ENCODE results near the gene MUTYH.
"Not testable (repeated sequence)": the region's sequence is repeated elsewhere in the genome, so short reads cannot be mapped to it uniquely, and the experiment has no call there.

MUTYH gene

GRCh38 chr1:45302505-45303150 lies 37.6 kb downstream of the MUTYH start:
- Histone ChIP-seq H3K36me3 (ENCODE audit: insufficient read depth, low read length) (no peaks in the 10 kb centered on the region), H3K27me3 (ENCODE audit: insufficient read depth, low read length) (no peaks in the 10 kb centered on the region), H2AFZ (ENCODE audit: low read depth, low read length) (no peak overlapping the region), H3K9me3 (ENCODE audit: low read length) (no peaks in the 10 kb centered on the region), H3K4me1 (ENCODE audit: insufficient read depth, low read length) (peaks cover 20% of the 10 kb centered on the region), H3K4me3 (ENCODE audit: low read length) (peak overlapping the region; percentile 82)

- H3K27me3 ChIP-seq (ENCODE audit: insufficient read depth, low read length) = no peaks in the 10 kb centered on the region
- H3K9me3 ChIP-seq (ENCODE audit: low read length) = no peaks in the 10 kb centered on the region
- peaks cover 17% of the 10 kb centered on the region for H3K4me1 ChIP-seq (ENCODE audit: insufficient read depth, low read length)
- H3K36me3 ChIP-seq (ENCODE audit: insufficient read depth, low read length) = no peaks in the 10 kb centered on the region
- no peak overlapping the region for H3K4me3 ChIP-seq (ENCODE audit: low read length)
- H2AFZ ChIP-seq (ENCODE audit: low read depth, low read length) = no peak overlapping the region
Measured at GRCh38 chr1:45300669-45300997, 39.6 kb downstream of the MUTYH start.

- Histone ChIP-seq H2AFZ (ENCODE audit: low read depth, low read length) (no peak overlapping the region), H3K27me3 (ENCODE audit: insufficient read depth, low read length) (no peaks in the 10 kb centered on the region), H3K9me3 (ENCODE audit: low read length) (no peaks in the 10 kb centered on the region)
Measured at GRCh38 chr1:45299981-45300668, 40.1 kb downstream of the MUTYH start.

GRCh38 chr1:45299296-45299695 lies 40.9 kb downstream of the MUTYH start:
- Histone ChIP-seq H3K9me3 (ENCODE audit: low read length) (no peaks in the 10 kb centered on the region), H3K4me1 (ENCODE audit: insufficient read depth, low read length) (peaks cover 12% of the 10 kb centered on the region), H3K27me3 (ENCODE audit: insufficient read depth, low read length) (no peaks in the 10 kb centered on the region), H3K4me3 (ENCODE audit: low read length) (no peak overlapping the region), H3K36me3 (ENCODE audit: insufficient read depth, low read length) (no peaks in the 10 kb centered on the region), H2AFZ (ENCODE audit: low read depth, low read length) (no peak overlapping the region)

More at GRCh38 chr1:45299981-45300668, 40.1 kb downstream of the MUTYH start:
- H3K36me3 ChIP-seq (ENCODE audit: insufficient read depth, low read length) = no peaks in the 10 kb centered on the region
- no peak overlapping the region for H3K4me3 ChIP-seq (ENCODE audit: low read length)
- H3K4me1 ChIP-seq (ENCODE audit: insufficient read depth, low read length) = peaks cover 17% of the 10 kb centered on the region

GRCh38 chr1:45297666-45298356 lies 42.4 kb downstream of the MUTYH start:
- H3K9me3 ChIP-seq (ENCODE audit: low read length) = no peaks in the 10 kb centered on the region
- no peak overlapping the region for H3K4me3 ChIP-seq (ENCODE audit: low read length)
- H3K36me3 ChIP-seq (ENCODE audit: insufficient read depth, low read length) = no peaks in the 10 kb centered on the region
- no peaks in the 10 kb centered on the region for H3K27me3 ChIP-seq (ENCODE audit: insufficient read depth, low read length)
- H2AFZ ChIP-seq (ENCODE audit: low read depth, low read length) = peak overlapping the region; percentile 57
- peaks cover 9% of the 10 kb centered on the region for H3K4me1 ChIP-seq (ENCODE audit: insufficient read depth, low read length)

DNA sequence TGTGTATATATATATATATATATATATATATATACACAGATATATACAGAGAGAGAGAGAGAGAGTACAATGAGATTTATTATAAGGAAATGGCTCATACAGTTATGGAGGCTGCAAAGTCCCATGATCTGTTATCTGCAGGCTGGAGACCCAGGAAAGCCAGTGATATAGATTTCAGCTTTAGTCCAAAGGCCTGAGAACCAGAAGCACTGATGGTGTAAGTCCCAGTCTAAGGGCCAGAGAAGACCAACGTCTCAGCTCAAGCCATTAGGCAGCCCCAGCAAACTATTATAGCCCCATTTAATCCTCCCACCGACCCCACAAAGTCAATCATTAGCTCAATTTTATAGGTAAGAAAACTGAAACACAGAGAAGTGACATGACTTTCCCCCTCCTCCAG lies 48.5 kb downstream of the MUTYH start:
- Histone ChIP-seq H3K27me3 (ENCODE audit: insufficient read depth, low read length) (no peaks in the 10 kb centered on the region), H3K36me3 (ENCODE audit: insufficient read depth, low read length) (no peaks in the 10 kb centered on the region), H3K9me3 (ENCODE audit: low read length) (no peaks in the 10 kb centered on the region), H3K4me1 (ENCODE audit: insufficient read depth, low read length) (no peaks in the 10 kb centered on the region), H2AFZ (ENCODE audit: low read depth, low read length) (no peak overlapping the region), H3K4me3 (ENCODE audit: low read length) (no peak overlapping the region)

- H3K9me3 ChIP-seq (ENCODE audit: low read length); H2AFZ ChIP-seq (ENCODE audit: low read depth, low read length); H3K36me3 ChIP-seq (ENCODE audit: insufficient read depth, low read length); H3K4me3 ChIP-seq (ENCODE audit: low read length); H3K27me3 ChIP-seq (ENCODE audit: insufficient read depth, low read length); H3K4me1 ChIP-seq (ENCODE audit: insufficient read depth, low read length): not testable (repeated sequence)
Measured at GRCh38 chr1:45291002-45291401, 49.2 kb downstream of the MUTYH start.

DNA sequence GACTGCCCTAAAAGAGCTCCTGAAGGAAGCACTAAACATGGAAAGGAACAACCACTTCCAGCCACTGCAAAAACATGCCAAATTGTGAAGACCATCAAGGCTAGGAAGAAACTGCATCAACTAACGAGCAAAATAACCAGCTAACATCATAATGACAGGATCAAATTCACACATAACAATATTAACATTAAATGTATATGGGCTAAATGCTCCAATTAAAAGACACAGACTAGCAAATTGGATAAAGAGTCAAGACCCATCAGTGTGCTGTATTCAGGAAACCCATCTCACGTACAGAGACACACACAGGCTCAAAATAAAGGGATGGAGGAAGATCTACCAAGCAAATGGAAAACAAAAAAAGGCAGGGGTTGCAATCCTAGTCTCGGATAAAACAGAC lies 53.7 kb downstream of the MUTYH start:
- not testable (repeated sequence) for H3K4me3 ChIP-seq (ENCODE audit: low read length); H3K36me3 ChIP-seq (ENCODE audit: insufficient read depth, low read length); H3K27me3 ChIP-seq (ENCODE audit: insufficient read depth, low read length); H3K4me1 ChIP-seq (ENCODE audit: insufficient read depth, low read length); H3K9me3 ChIP-seq (ENCODE audit: low read length); H2AFZ ChIP-seq (ENCODE audit: low read depth, low read length)

DNA sequence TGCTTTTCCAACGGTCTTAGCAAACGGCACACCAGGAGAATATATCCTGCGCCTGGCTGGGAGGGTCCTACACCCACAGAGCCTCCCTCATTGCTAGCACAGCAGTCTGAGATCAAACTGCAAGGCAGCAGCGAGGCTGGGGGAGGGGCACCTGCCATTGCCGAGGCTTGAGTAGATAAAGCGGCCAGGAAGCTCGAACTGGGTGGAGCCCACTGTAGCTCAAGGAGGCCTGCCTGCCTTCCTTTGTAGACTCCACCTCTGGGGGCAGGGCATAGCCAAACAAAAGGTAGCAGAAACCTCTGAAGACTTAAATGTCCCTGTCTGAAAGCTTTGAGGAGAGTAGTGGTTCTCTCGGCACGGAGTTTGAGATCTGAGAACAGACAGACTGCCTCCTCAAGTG lies 55.4 kb downstream of the MUTYH start:
- H3K27me3 ChIP-seq (ENCODE audit: insufficient read depth, low read length); H2AFZ ChIP-seq (ENCODE audit: low read depth, low read length); H3K4me1 ChIP-seq (ENCODE audit: insufficient read depth, low read length); H3K9me3 ChIP-seq (ENCODE audit: low read length); H3K36me3 ChIP-seq (ENCODE audit: insufficient read depth, low read length); H3K4me3 ChIP-seq (ENCODE audit: low read length): not testable (repeated sequence)

- no peaks in the 10 kb centered on the region for H3K9me3 ChIP-seq (ENCODE audit: low read length)
- H2AFZ ChIP-seq (ENCODE audit: low read depth, low read length) = no peak overlapping the region
- H3K4me3 ChIP-seq (ENCODE audit: low read length) = no peak overlapping the region
Measured at GRCh38 chr1:45282351-45282750, 57.9 kb downstream of the MUTYH start.

More at GRCh38 chr1:45282351-45282750, 57.9 kb downstream of the MUTYH start:
- Histone ChIP-seq H3K27me3 (ENCODE audit: insufficient read depth, low read length) (no peaks in the 10 kb centered on the region), H3K4me1 (ENCODE audit: insufficient read depth, low read length) (no peaks in the 10 kb centered on the region), H3K36me3 (ENCODE audit: insufficient read depth, low read length) (no peaks in the 10 kb centered on the region)

All from neuron (in vitro differentiated cells).